GM18867 (cell line): ENCODE data around the gene ATXN7.

Experiments used
- ATAC-seq: cut with Tn5 transposase; IDR thresholded peaks from one replicate; pipeline ENCODE4 v1.9.1; 2021; ENCODE audit warnings: mild to moderate bottlenecking, moderate library complexity; ENCODE audit not compliant: unreplicated experiment

The ATXN7 gene

GRCh38 chr3:63932509-63933212 lies 69.0 kb downstream of the ATXN7 start:
- ATAC-seq: no peak

GRCh38 chr3:63933459-63933858 lies 69.8 kb downstream of the ATXN7 start:
- peak; percentile 47 for ATAC-seq

DNA sequence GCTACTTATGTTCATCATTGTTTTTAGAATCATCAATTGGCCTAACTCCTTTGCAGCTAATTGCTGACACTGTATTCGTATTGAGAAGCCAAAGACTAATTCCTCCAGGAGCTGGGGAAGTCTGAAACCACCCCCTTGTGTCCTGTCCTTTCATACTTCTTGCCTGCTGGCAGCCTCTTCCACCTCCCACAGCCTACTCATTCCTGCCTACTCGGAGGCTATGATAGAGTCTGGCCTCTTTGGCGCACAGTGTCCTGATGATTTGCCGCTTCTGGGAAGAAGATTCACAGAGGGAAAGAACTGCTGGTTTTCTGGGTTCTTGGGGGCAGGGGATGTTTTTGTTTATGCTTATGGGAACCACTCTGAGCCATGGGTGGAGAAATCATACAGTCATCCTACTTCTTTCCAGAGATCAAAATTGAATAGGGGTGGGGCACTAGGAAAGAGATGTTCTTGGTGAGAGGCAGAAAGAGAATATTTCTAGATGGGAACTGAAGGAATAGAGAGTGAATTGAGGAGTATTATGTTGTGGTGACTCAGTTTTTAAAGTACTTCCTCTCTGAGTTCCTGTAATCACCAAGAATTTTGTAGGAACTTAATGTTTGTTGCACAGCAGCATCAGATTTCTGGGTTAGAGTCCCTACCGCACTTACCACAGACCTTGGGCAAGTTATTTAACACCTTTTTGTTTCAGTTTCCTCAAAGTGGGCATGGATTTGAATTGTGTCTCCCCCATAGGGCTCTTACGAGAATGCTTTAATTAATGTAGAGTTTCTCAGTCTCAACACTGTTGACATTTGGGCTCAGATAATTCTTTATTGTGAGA lies 70.6 kb downstream of the ATXN7 start:
- peak; percentile 19 for ATAC-seq

DNA sequence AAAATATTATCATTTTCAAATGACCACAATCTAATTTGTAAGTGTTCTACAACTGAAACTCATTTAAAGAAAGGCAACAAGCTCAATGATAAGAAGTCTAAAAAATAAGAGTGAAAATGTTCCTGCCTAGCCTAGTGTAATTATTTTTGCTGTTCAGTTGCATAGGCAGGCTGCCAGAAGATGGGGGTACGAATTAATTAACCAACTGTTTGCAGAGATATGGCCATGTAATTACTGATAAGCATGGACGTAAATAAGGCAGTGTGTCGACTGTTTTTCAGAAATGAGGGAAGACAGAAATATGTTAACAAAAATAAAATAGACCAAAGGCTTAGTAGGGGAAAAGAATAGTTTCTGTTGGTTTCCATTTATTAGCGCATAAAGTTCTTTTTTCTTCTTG lies 73.3 kb downstream of the ATXN7 start:
- ATAC-seq: no peak

DNA sequence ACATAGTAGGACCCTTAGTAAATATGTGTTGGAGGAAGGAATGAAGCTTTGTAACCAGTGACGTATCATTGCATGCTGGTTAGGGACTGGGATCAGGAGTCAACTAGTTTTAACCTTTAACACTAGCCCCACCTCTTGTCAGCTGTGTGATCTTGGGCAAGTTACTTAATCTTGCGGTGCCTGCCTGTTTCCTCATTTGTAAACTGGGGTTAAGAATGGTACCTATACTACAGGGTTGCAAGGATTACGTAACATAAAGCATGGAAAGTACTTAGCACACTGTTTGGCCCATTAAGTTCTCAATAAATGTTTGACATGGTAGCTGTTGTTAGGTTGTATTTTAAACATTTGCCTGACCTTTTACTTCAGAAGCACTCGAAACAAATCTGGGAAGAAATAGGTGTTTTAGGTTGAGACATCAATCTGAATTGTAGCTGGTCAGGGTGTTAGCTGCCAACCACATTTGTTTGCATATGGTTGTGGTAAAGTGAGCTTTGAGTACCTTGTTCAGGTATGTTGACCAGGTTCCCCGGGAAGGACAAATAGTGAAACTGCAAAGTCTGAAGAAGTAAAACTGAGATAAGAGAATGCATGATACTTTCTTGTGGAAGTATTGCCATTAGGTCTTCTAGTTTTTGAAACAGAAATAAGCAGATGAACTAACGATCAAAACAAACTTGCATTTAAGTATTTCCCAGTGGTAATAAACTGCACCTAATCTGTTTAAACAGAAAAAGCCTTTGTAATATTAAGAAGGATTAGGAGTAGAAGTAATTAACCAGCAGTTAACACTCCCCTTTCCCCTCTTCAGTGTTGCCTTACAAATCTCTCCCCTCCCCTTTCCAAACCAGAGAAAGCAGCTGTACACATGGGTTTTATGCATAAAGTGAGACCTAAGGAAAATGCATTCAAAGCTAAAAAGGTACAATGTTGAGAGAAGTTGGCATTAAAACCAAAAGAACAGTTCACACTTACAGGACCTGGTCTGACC lies 74.3 kb downstream of the ATXN7 start:
- ATAC-seq: peak; percentile 80

- no peak for ATAC-seq
Measured at GRCh38 chr3:63940389-63940757, 76.7 kb downstream of the ATXN7 start.

GRCh38 chr3:63942528-63942927 lies 78.9 kb downstream of the ATXN7 start:
- no peak for ATAC-seq

GRCh38 chr3:63943678-63944077 lies 80.0 kb downstream of the ATXN7 start:
- no peak for ATAC-seq

GRCh38 chr3:63945558-63946096 lies 82.0 kb downstream of the ATXN7 start:
- ATAC-seq: no peak

- ATAC-seq: no peak
Measured at GRCh38 chr3:63946753-63947152, 83.1 kb downstream of the ATXN7 start.

- ATAC-seq: no peak
Measured at GRCh38 chr3:63947594-63947993, 83.9 kb downstream of the ATXN7 start.

GRCh38 chr3:63949005-63949404 lies 85.3 kb downstream of the ATXN7 start:
- no peak for ATAC-seq

DNA sequence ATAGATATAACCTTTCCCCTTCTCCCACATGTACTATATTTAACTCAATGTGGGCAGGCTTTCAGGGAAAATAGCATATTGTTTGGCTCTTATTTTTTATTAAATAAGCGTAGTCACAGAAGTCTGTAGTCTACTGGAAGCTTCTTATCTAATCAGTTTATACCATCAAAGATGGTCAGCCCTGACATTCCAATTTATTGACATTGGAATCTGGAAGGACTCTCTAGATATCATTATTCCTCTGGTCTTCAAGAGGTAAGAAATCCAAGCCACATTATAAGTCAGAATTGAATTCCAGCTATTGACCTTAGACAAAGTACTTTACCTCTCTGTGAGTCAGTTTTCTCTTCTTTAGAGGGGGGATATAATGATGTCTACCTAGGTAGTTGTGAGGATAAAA lies 87.0 kb downstream of the ATXN7 start:
- no peak for ATAC-seq

- peak; percentile 80 for ATAC-seq
Measured at GRCh38 chr3:63951492-63952247, 88.0 kb downstream of the ATXN7 start.

GRCh38 chr3:63952248-63952594 lies 88.6 kb downstream of the ATXN7 start:
- no peak for ATAC-seq

GRCh38 chr3:63954182-63954581 lies 90.5 kb downstream of the ATXN7 start:
- ATAC-seq: no peak

DNA sequence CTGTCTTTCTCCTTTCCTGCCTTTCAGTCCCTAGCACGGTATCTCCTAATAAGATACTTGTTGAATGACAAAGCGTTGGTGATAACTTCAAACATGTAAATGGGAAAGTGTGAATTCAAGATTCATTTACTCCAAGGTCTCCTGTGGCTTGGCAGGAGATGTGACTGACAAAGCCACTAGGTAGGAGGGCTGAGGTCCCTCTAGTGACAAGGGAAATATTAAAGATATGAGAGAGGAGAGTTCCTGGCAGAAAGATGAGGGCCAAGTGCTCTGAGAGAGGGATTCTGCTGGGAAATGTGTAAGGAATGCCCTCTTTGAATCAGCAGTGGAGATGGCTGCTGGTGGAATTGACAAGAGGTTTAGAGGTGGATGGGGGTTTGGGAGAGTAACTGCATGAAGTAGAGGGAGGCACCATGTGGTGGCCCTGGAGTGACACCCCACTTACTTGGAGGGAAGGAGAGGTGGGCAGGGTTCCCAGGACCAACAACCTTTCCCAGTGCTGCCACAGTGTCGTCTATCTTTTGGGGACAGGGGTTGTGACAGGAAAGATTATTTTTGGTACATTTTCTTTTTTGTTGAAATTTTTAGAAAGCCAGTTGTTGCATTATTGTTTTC lies 91.5 kb downstream of the ATXN7 start:
- no peak for ATAC-seq

DNA sequence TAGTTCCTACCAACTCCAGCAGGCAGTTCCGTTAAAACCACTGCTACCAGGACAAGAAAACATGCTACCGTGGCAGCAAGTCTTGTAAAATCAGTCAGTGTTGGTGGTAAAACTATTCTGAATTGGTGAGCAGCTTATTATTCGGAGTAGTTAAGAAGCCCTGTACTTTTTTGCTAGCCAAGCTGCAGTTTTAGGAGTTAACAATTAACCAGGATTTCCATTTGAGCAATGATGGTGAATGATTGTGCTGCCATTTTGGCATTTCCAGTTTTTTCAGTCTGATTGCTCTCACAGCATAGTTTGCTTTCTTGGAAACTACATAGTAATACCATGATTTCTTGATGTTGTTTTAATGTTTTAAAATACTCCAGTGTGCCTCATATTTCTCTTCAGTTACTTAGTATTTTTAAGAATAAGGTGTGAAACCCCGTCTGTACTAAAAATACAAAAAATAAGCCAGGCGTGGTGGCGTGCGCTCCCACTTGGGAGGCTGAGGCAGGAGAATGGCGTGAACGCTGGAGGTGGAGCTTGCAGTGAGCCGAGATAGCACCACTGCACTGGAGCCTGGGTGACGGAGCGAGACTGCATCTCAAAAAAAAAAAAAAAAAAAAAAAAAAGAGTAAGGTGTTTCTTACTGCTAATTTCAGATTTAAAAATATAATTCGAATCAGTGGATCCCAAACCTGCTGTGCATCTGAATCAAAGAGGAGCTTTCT lies 92.3 kb downstream of the ATXN7 start:
- ATAC-seq: no peak

GRCh38 chr3:63959146-63959545 lies 95.5 kb downstream of the ATXN7 start:
- no peak for ATAC-seq
